Measurements from ENCODE around the gene TMEM131L. TPM values are rescaled to one million over a fixed set of nuclear protein-coding genes. Genes with fewer than 3 reads are reported as not detected.
"Not testable (repeated sequence)": the region's sequence is repeated elsewhere in the genome, so short reads cannot be mapped to it uniquely, and the experiment has no call there.

The TMEM131L gene
- total RNA-seq, 1 donor from 2014 or later: 11.7 TPM

GRCh38 chr4:153573881-153574802, 108.0 kb downstream of the TMEM131L start:
- peak; percentile 86 to 90 for DNase-seq (ENCODE audit: low read depth in 2 of 2)

GRCh38 chr4:153576443-153576774, 110.2 kb downstream of the TMEM131L start:
- DNase-seq (ENCODE audit: low read depth in 2 of 2): no peak

GRCh38 chr4:153577053-153577452, 110.9 kb downstream of the TMEM131L start:
- DNase-seq (ENCODE audit: low read depth in 2 of 2): no peak

- DNase-seq (ENCODE audit: low read depth in 2 of 2): no peak
These were observed 113.2 kb downstream of the TMEM131L start for GRCh38 chr4:153579410-153579809.

- DNase-seq (ENCODE audit: low read depth in 2 of 2): no peak
These were observed 113.7 kb downstream of the TMEM131L start for GRCh38 chr4:153579872-153580271.

GRCh38 chr4:153582954-153583702, 117.0 kb downstream of the TMEM131L start:
- DNase-seq (ENCODE audit: low read depth in 2 of 2): no peak

- DNase-seq (ENCODE audit: low read depth in 2 of 2): no peak
These were observed 118.9 kb downstream of the TMEM131L start for GRCh38 chr4:153585026-153585425.

GRCh38 chr4:153589703-153590595, 123.8 kb downstream of the TMEM131L start:
- DNase-seq (ENCODE audit: low read depth in 2 of 2): peak in 1 of 2 donors; percentile 69

- DNase-seq (ENCODE audit: low read depth in 2 of 2): no peak
These were observed 125.3 kb downstream of the TMEM131L start for GRCh38 chr4:153591441-153591840.

GRCh38 chr4:153592064-153592463, 125.9 kb downstream of the TMEM131L start:
- no peak for DNase-seq (ENCODE audit: low read depth in 2 of 2)

- no peak for DNase-seq (ENCODE audit: low read depth in 2 of 2)
These were observed 127.0 kb downstream of the TMEM131L start for GRCh38 chr4:153593161-153593560.

- DNase-seq (ENCODE audit: low read depth in 2 of 2): no peak
These were observed 128.1 kb downstream of the TMEM131L start for GRCh38 chr4:153594210-153594609.

- DNase-seq (ENCODE audit: low read depth in 2 of 2): no peak
These were observed 129.9 kb downstream of the TMEM131L start for GRCh38 chr4:153595894-153596601.

GRCh38 chr4:153602758-153603157, 136.6 kb downstream of the TMEM131L start:
- no peak for DNase-seq (ENCODE audit: low read depth in 2 of 2)

- no peak for DNase-seq (ENCODE audit: low read depth in 2 of 2)
These were observed 137.1 kb downstream of the TMEM131L start for GRCh38 chr4:153603258-153603657.

GRCh38 chr4:153603835-153604234, 137.7 kb downstream of the TMEM131L start:
- DNase-seq (ENCODE audit: low read depth in 2 of 2): no peak

GRCh38 chr4:153609070-153609469, 142.9 kb downstream of the TMEM131L start:
- not testable (repeated sequence) for DNase-seq (ENCODE audit: low read depth in 2 of 2)

- no peak for DNase-seq (ENCODE audit: low read depth in 2 of 2)
These were observed 144.6 kb downstream of the TMEM131L start for GRCh38 chr4:153610623-153611376.

GRCh38 chr4:153611679-153612078, 145.5 kb downstream of the TMEM131L start:
- DNase-seq (ENCODE audit: low read depth in 2 of 2): peak in 1 of 2 donors; percentile 29

GRCh38 chr4:153612878-153613277, 146.7 kb downstream of the TMEM131L start:
- no peak for DNase-seq (ENCODE audit: low read depth in 2 of 2)

All from lung microvascular endothelial cell (primary cell).